A673 (cell line): ENCODE measurements around the gene TMEFF1. TPM values are rescaled to one million over a fixed set of nuclear protein-coding genes. Genes with fewer than 3 reads are reported as not detected.

ENCODE experiments used
- BruUV-seq: library from RNA; stranded (reverse); fragments of 400-500 nt; replicated peaks from 2 replicates; lab custom pipeline; 2021; lab: Mats Ljungman, UMichigan
- CTCF ChIA-PET: fragments of 300-600 bp; sonication (Branson Sonifier 250); formaldehyde crosslinking; loops from one replicate; lab custom pipeline; 2022; ENCODE audit warnings: antibody characterized with exemption; lab: Charles Lee
- POLR2A ChIA-PET: fragments of 300-600 bp; sonication (Branson Sonifier 250); formaldehyde crosslinking; loops from one replicate; lab custom pipeline; 2022; ENCODE audit warnings: antibody characterized with exemption; ENCODE audit not compliant: low non-redundant PET; lab: Charles Lee
- DNase-seq: peaks from one replicate; pipeline ENCODE4 v3.0.0-alpha.2; 2015; ENCODE audit warnings: low spot score
- H3K27ac ChIP-seq: fragments of 200-600 bp; sonication (generic); 2 replicates; pipeline ENCODE4 v1.5.1; 2016; ENCODE audit warnings: mixed run types, low read depth, mild to moderate bottlenecking, mixed read lengths, antibody characterized with exemption, low read length; ENCODE audit not compliant: poor library complexity, severe bottlenecking
- H3K27me3 ChIP-seq: fragments of 200-600 bp; sonication (generic); replicated peaks from 2 replicates; pipeline ENCODE4 v1.6.1; 2017; ENCODE audit warnings: mixed run types, low read depth, mild to moderate bottlenecking, mixed read lengths, antibody characterized with exemption, low read length; ENCODE audit not compliant: insufficient read depth, poor library complexity
- H3K36me3 ChIP-seq: fragments of 200-600 bp; sonication (generic); 2 replicates; pipeline ENCODE4 v1.6.1; 2016; ENCODE audit warnings: mixed run types, mild to moderate bottlenecking, mixed read lengths, antibody characterized with exemption, low read length; ENCODE audit not compliant: insufficient read depth, poor library complexity, severe bottlenecking
- H3K4me1 ChIP-seq: fragments of 200-600 bp; sonication (generic); 2 replicates; pipeline ENCODE4 v1.6.1; 2017; ENCODE audit warnings: mixed run types, mild to moderate bottlenecking, mixed read lengths, antibody characterized with exemption, low read length; ENCODE audit not compliant: insufficient read depth, poor library complexity, severe bottlenecking
- H3K4me3 ChIP-seq: fragments of 200-600 bp; sonication (generic); 2 replicates; pipeline ENCODE4 v1.5.1; 2016; ENCODE audit warnings: low read depth, mixed run types, mild to moderate bottlenecking, mixed read lengths, low read length; ENCODE audit not compliant: poor library complexity, severe bottlenecking
- H3K9me3 ChIP-seq: fragments of 200-600 bp; sonication (generic); 2 replicates; pipeline ENCODE4 v1.6.1; 2016; ENCODE audit warnings: mixed run types, low read depth, mild to moderate bottlenecking, mixed read lengths, antibody characterized with exemption, low read length; ENCODE audit not compliant: poor library complexity, severe bottlenecking
- CTCF ChIP-seq: fragments of 300-800, 200-600 bp; sonication (generic); conservative IDR thresholded peaks from 2 replicates; pipeline ENCODE4 v1.5.1; 2017; ENCODE audit warnings: low read depth, mild to moderate bottlenecking, antibody characterized with exemption, low read length, moderate library complexity, mixed read lengths
- EZH2 ChIP-seq: fragments of 200-600 bp; sonication (generic); IDR thresholded peaks from 2 replicates; pipeline ENCODE4 v1.6.1; 2017; ENCODE audit warnings: borderline replicate concordance, low read depth, mild to moderate bottlenecking, mixed read lengths, antibody characterized with exemption, low read length; ENCODE audit not compliant: poor library complexity, severe bottlenecking
- intact Hi-C: fragments of 100-400 bp; cut with micrococcal nuclease; formaldehyde crosslinking; loops from one replicate; pipeline ENCODE4 v1.10.0; 2022; ENCODE audit not compliant: unreplicated experiment
- total RNA-seq: library from RNA; stranded (reverse); gene quantifications from 2 replicates; pipeline ENCODE4 v1.2.3, GENCODE V29; 2021

TMEFF1 gene
- total RNA-seq, 1 experiment from 2014 or later = 19.1 TPM

- Histone ChIP-seq H3K4me1 (no peaks in the 10 kb centered on the region), H3K27me3 (no peaks in the 10 kb centered on the region), H3K9me3 (no peaks in the 10 kb centered on the region), H3K27ac (no peak overlapping the region), H3K36me3 (peaks cover 7% of the 10 kb centered on the region), H3K4me3 (no peak overlapping the region)
- intact Hi-C loops = no loop called here
- TF ChIP-seq CTCF = no peak
- TF ChIP-seq EZH2 = no peak
- POLR2A ChIA-PET = no interaction called here
- BruUV-seq = no TSS peak
- DNase-seq = no peak
- CTCF ChIA-PET = no interaction called here
Measured at GRCh38 chr9:100445903-100446549, 26.9 kb upstream of the TMEFF1 start.

GRCh38 chr9:100447041-100447440 is 25.9 kb upstream of the TMEFF1 start:
- TF ChIP-seq EZH2 = no peak
- TF ChIP-seq CTCF = no peak
- no TSS peak for BruUV-seq
- H3K9me3 ChIP-seq = no peaks in the 10 kb centered on the region
- H3K36me3 ChIP-seq = peaks cover 16% of the 10 kb centered on the region
- no peaks in the 10 kb centered on the region for H3K27me3 ChIP-seq
- no peaks in the 10 kb centered on the region for H3K4me1 ChIP-seq
- DNase-seq = no peak
- ChIA-PET POLR2A (no interaction called here), CTCF (no interaction called here)
- no peak overlapping the region for H3K4me3 ChIP-seq
- H3K27ac ChIP-seq = no peak overlapping the region
- intact Hi-C loops = no loop called here

GRCh38 chr9:100448266-100448665 is 24.7 kb upstream of the TMEFF1 start:
- TF ChIP-seq CTCF = no peak
- TF ChIP-seq EZH2 = no peak
- Histone ChIP-seq H3K27me3 (no peaks in the 10 kb centered on the region), H3K9me3 (peaks cover 5% of the 10 kb centered on the region), H3K36me3 (peaks cover 26% of the 10 kb centered on the region), H3K4me3 (no peak overlapping the region), H3K27ac (no peak overlapping the region), H3K4me1 (no peaks in the 10 kb centered on the region)
- BruUV-seq = no TSS peak
- ChIA-PET CTCF (no interaction called here), POLR2A (no interaction called here)
- no peak for DNase-seq
- intact Hi-C loops = no loop called here
